Medulla oblongata (tissue), 1 donor: ENCODE results near the gene GRXCR2.
"Not testable (repeated sequence)": the region's sequence is repeated elsewhere in the genome, so short reads cannot be mapped to it uniquely, and the experiment has no call there.

ENCODE experiments used
- DNase-seq: peaks from one replicate; pipeline ENCODE4 v3.0.0-alpha.2; 2015; ENCODE audit errors: extremely low spot score

GRXCR2 gene

DNA sequence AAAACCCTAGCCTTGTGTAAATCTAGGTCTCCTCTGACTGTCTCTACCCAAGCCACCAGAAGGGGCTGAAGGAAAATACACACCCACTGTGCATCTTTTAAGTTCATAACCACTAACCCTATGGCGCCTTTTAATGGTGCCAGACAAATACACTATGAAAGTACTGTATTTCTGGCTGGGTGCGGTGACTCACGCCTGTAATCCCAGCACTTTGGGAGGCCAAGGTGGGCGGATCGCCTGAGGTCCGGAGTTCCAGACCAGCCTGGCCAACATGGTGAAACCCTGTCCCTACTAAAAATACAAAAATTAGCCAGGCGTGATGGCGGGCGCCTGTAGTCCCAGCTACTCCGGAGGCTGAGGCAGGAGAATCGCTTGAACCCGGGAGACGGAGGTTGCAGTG lies 36.6 kb downstream of the GRXCR2 start:
- DNase-seq = not testable (repeated sequence)

DNA sequence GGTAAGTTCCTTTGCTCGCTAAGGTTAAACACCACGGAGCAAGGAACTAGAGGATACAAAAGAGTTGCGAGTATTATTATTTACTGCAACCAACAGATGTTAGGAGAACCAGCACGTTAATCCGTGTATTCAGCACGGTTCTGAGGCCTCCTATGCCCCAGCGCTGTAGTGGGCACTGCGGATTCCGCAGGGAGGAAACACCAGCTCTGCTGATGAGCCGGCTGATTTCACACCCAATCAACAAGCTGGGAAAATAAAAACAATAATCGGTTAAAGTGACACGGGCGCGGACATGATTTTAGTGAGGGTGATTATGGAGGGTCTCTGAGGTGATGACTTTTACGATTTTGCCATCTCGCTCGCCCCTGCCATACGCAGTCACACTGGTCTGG lies 37.0 kb downstream of the GRXCR2 start:
- no peak for DNase-seq

DNA sequence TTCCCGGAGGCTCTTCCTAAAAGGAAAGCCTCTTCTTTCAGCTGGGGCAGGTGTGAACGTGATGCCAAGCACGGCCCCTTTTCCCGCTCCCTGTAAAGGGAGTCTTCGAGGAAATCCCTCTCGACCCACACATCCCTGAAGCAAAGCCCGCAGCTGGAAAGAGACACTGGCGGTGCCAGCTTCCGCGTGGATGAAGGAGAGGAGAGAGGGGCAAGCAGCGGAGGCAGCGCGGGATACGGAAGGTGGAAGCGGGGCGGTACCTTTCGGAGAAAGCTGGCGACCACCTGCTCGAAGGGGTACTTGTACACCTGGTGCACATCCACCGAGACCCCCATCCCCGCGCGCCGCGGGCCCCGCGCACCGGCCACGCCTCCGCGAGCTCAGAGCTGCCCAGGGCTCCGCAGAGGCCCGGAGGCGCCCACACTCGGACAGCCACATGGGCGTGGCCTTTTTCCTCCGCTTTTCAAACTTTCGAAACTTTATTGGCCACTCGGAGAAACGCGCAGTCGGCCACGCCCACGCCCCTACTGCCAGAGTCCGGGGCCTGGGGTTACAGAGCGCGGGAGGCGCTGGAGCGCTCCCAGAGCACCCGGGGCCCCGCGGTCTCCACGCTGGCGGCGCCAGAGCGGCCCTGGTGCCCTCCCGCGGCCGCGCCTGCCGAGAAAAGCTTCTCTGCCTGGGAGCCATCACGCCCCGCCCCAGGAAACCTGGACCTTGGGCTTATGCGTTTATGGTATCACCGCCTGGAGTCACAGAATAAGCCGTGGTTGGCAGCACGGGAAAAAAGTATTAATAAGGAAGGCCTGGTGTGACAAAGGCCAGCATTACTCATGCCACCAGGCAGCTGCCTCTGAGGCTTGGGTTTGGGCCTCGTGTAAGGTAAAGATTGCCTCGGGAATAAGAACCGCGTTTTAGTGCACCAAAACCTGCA lies 37.6 kb downstream of the GRXCR2 start, which contains the start of gene PRELID2:
Gene PRELID2 (minus strand): TSS at position 426 of the 931 bp plus-strand sequence. CDS start 91 bp downstream, at position 335.
- DNase-seq = peak; percentile 88

DNA sequence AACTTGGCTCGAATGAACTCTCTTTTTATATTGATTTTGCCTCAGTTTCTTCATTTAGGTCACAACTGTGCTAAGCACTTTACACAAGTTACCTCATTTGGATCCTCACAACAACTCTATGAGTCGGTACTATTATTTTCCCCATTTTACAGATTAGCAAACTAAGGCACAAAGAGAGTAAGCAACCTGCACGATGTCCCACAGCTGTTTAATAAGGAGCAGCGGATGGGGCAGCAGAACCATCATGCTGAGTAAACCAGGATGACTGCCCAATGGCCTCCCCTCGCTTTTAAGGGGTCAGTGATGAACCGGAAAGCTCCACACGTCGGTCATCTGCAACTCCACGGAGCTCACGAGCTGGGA lies 38.3 kb downstream of the GRXCR2 start:
- DNase-seq = peak; percentile 21

DNA sequence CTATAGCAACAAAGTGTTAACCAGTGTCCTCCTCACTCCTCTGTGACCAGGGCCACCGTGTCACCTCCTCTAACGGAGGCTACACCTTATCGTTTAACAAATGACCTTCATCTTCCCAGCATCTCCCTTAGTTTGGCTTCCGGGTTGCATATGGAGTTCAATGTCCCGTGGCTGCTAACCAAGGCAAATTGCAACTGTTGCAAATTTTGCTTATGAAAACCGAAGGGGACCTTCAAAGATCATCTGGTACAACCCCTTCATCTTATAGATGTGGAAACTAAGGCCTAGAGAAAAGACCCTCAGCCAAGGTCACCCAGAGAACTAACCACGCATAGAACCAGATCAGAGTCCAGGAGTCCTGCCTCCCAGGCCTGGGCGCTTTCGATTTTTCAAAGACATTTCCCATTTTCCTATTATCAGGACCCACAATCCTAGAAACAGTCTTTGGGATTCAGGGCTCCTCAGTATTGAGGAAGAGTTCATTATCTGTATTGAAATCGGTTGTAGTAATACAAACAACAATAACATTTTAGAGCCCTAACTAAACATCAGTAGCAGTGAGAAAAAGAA lies 39.1 kb downstream of the GRXCR2 start:
- no peak for DNase-seq

DNA sequence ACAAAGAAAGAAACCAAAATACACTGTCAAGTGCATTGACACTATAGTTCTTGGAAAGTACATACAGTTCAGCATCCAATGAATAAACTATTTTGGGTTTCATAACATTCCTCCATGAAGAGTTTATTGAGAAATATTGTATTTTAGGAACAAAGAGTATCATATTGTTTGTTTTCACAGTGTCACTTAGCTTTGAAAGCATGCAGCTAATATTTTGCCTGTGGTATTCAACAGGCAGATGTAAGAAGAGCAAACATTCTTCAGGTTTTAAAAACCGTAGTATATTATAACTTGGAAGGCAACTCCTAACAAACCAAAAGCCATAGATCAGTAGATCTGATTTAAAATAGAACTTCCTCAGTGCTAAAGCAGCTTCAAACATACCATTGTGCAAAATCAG lies 42.2 kb downstream of the GRXCR2 start:
- DNase-seq = no peak

DNA sequence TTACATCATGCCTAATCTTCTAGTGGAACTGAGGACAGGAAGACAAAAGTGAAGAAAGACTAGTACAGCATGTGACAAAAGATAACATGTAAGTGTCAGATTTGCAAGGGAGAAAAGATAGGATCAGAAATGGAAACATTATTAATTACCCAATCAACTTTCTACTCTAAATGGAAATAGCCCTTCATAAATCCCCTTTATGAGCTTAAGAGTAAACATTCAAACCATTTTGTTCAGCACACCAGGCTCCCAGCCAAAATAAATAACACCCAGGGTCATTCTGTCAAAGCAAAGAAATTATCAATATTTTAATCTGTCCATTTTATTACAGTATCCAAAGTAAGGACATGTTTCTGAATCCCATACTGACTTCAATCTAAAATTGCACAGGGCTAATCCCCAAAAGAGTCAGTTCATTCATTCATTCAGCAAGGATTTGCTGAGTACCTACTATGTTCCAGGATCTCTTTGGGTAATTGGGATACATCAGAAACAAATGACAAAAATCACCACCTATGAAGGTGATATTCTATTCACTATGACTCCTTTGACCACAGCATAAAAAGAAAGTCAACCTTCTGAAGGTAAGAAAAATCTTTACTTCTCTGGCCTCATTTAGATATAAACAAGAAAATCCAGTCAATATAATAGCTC lies 43.0 kb downstream of the GRXCR2 start:
- DNase-seq = no peak

DNA sequence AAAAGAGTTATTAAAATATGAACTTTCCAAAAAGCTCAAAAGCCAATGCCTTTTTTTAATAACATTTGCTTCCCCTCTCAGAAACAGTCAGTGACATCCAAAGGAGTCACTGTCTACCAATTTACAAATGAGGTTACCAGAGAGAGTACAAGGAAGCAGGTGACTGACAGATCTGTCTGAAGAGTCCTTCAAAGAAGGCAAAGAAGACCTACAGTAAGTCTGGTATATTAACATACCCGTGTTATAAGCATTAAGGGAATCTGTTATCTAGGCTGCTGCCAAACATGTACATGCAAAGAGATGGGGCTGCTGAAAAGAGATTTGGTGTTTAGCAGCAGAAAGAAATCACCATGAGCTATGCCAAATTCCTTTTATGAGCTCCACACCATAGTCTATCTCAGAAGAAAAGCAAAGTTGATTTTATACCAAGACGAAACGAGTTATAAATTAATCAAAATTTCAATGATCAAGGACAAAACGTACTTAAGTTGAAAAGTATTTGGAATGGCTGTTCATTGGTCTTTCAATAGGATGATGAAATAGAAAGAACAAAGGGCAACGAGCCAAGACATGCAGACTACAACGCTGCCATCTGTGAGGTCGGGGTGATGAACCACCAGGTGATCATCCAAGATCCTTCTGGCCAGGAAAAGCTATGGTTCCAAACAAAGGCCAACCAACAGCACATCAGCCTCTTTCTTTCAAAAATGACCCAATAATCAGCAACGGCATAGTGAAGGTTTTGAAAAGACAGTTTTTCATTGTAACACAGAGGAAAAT lies 45.7 kb downstream of the GRXCR2 start:
- DNase-seq = no peak

DNA sequence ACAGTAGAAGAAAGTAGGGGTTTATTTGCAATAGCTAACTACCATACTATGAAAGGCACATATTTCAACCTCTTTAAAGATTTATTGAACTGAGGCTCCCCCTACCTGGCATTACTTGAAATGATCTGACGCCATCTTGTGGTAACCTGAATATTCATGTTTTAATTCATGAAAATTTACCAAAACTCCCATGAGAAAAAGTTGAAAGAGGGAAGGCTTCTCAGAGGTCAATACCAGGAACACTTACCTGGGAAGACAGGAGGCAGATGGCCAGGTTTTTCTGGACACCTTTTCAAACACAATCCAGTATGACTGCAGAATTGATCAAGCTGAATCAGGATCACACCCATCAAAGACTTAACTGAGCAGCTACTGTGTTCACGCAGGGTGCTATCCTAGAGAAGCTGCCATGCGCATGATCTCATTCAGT lies 47.0 kb downstream of the GRXCR2 start:
- peak; percentile 49 for DNase-seq

DNA sequence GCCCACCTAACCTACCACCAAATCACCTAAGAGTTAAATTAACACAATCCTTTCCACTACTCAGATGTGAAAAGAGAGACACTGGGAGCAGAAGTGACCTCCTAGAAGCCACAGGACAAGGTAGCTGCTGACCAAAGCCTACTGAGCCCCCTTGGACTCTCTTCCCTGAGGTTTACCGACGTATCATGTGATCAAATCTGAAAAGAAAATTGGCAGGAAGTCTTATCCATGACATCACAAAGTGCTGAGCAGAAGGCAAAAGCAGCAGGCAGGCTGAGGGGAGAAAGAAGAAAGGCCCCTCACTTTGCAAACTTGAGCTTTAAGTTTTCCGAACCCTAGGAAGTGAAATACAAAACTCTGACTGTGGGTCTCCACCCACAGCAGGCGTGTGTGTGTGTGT lies 48.8 kb downstream of the GRXCR2 start:
- DNase-seq = no peak

DNA sequence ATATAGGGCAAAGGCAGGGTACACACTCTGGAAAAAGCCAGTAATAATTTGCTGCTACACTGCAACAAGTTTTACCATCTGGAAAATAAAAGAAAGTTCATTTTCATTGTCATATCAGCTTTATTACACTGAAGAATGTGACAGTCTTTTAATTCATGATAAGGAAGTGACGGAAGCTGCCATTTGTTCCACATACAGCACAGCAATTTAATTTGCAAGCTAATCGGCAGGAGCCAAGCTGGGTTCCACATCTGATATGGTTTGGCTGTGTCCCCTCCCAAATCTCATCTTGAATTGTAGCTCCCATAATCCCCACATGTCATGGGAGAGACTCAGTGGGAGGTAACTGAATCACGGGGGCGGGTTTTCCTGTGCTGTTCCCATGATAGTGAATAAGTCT lies 54.2 kb downstream of the GRXCR2 start:
- DNase-seq = no peak

DNA sequence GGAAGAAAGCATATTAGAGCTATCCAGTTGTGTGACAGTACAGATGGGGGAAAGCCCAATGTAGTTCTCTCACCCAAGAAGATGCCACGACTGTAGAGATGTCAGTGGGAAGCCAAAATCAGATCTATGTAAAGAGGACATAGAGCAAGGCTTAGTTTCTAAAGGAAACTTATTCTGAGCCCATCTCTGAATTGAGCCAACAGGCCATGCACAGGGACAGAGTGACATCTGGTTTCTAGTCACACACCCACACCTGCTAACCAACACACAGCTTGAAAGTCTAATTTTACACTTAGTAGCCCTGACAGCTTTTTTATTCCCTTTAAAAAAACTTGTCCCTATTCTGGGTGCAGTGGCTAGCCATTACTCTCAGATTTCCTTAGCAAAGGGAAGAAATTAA lies 59.9 kb downstream of the GRXCR2 start:
- DNase-seq = no peak

DNA sequence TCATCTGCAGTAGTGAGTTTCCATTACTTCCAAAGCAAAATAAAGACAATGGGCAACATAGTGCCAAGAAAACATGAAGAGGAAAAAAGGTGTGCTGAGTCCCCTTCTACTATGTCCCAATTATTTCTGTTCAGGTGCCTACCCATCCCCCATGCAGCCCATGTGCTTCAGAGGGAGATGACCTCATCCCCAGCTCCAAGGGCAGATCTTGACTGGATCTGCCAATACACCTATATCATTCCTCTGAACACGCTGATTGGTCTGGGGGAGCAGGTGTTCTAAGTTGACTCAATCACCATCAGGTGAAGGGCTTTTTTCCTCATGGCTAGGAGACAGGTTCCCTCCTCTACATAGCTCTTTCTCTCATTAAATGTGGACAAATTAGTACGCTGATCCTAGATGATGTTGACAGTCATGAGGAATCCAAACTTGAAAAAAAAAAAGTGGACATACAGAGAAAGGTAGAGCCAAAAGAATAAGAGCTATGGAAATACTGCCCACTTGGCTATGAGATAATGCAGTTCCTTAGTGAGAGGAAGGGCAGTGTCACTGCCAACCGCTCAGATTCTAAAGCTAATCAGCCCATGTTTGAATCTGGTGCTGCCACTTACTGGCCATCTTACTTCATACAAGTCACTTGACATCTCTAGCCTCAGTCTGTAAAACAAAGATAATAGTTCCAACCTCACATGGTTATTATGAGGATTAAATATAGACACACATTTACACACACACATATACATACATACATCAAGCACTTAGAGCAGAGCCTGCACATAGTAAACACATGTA lies 60.8 kb downstream of the GRXCR2 start:
- peak; percentile 73 for DNase-seq
